NCI-H2081 treated with DMSO at 0.1 percent for 48 hours (cell line): ENCODE measurements around the gene HAND2.

Source experiments
- DNase-seq: peaks from one replicate; lab custom pipeline; 2025; lab: John Stamatoyannopoulos, UW

Gene HAND2

DNA sequence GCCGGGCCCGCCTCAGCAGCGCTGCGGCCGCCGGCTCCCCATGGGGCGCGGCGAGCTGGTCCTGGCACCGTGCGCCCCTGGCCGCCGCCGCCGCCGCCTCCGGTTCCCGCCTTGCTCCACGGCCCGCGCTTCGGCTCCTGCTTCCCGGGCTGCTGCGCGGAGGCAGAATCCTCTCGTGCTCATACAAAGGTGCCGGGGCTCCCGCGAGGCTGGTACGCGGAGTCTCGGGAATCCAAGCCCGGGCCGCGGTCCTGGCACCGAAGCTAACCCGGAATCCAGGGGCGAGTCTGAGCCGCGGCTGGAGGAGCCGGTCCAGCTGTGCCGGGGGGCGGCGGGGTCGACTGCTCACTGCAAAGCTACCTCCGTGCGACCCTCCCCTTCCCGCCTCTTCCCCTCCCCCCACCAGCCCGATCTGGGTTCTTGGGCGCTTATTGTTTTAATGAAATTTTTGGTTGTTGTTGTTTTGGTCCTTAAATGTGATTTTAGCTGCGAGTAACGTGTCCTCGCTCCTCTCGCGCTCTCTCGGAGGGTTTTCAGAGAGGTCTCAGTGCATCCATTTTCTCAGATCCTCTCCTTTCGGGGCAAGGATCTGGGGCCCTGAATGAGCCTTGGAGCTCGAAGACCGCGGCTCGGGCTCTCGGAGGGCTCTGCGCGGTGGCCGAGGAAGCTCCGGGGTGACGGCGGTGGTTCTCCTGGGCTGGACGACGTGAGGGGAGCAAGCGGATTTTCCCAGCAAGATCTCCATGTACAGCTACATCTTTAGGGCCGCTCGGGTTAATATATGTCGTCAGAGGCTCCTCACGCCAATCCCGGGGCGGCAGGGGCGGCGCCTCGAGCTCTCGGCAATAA lies at the start of gene HAND2:
TSS of gene HAND2 (minus strand) at position 753 of the 849 bp plus-strand sequence. CDS start 940 bp downstream, outside the sequence.
- DNase-seq, result no peak

DNA sequence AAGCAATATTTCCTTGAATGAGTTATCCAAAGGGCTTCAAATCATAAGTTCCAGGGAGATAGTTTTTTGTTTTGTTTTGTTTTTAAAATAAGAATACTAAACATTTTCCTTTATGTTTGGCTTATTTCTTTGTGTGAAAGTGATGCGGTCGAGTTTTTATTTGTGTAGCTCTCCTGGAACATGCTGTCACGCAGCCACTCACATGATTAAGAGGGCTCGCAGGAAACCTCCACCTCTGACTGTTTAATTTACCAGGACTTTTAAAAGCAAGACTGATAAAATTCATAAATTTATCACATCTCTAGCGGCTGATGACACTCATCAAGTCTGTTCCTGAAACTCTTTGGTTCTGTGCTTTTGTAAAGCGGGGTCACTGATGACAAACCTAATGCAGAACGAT lies 48.9 kb upstream of the HAND2 start:
- DNase-seq, result no peak

DNA sequence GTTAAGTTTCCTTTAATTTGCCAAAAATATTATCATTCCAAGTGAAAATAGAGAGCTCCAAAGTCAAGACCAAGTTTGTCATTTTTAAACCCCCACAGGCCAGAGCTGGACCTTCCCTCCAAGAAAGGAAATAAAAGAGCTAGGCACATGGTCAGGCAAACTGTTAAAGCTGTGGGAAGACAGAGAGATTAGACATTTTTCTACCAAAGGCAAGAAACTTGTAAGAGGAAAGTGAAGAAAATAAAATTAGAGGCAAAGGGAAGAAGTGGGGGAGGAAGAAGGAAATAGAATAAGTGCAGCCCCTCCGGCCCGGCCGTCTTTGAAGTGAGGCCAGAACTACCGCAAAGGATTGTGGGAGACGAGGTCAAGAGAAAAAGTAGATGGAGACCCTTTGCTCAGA lies 47.9 kb upstream of the HAND2 start:
- no peak for DNase-seq

DNA sequence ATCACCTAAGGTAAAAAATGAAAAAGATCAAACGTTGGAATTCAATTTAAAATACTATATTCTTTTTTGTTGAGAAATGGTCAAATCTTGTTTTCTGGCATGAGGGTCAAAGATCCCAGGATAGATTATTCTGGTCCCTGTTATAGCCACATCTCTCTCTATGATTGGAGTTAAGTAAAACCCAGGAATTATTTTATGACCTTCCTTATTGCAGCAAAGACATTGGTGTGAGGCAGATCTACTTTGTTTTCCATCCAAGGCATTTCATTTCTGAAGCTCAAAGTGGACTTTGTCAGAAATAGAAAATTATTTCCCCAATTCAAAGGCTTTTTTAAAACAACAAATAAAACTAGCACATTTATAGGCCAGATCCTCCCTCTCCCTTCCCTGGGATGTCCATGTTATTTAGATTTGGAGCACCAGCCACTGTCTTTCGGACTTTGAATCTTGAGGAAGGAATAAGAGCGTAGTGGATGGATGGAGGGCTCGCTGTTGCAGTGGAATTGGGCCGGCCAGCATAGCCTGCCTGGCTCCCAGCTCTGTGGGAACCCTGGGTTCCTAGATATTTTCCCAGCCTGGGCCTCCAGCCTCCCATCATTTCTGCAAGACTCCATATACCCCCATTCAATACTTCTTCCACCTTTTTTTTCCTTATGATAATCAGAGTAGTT lies 45.6 kb upstream of the HAND2 start:
- no peak for DNase-seq

DNA sequence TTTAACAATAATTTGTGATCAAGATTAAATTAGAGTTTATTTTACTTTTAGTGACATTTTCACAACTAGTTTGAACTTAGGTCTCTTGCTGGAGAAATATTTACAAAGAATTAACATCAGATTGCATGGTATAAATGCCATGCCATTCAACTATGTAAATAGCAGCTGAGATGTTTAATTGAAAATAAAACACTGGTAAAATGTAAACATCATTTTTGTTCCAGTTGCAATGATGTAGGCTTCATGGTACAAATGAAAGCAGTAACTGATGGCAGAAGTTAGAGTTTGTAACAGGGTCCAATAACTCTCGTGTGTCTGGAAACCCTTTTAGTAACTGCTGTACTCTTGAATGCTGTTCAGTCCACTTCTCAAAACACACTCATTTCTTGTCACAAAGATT lies 43.7 kb upstream of the HAND2 start:
- no peak for DNase-seq

DNA sequence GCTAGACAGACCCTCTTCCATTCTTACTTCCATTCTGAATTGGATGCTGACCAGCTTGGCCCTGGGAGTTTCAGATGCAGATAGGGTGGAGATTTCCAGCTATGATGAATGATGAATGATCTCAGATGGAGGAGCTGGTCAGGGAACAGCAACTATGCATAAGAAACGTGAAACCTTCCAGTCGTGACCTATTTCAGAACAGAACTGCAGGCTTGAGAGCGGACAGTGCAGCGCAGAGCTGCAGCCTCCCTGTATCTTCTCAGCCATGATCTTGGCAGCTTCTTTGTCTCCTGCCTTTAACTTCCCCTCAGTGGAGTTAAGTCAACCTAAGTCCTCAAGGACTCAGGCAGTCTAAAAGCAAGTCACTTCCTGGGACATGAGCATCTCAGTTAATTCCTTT lies 43.3 kb upstream of the HAND2 start:
- no peak for DNase-seq

DNA sequence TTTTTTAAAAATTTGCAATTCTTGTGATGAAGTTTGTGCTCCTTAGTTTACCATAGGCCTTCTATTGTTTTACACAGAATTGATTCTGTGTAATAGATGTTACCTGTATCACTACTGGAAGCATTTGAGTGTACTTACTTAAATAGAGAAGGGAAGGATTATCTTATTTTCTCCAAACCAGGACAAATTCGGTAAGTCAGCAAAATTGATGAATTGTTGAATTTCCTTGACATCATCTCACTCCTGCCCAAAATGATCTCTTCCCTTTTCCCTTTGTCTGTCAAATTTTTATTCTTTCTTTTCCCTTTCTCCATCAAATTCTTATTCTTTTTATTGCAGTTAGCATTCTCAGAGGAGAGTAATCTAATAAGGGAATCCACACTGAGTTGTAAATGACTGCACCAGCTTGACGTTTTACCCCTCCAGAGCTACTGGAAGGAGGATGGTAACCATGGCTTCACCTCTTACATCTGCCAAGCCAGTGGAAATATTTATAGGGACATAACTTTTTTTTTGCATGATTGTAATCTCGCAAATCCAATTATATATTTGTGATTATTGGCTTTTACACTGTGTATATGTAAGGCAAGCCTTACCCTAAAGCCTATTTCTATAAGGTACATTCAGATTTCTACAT lies 42.6 kb upstream of the HAND2 start:
- DNase-seq, result no peak

GRCh38 chr4:173571620-173572019 lies 41.6 kb upstream of the HAND2 start:
- DNase-seq, result no peak

DNA sequence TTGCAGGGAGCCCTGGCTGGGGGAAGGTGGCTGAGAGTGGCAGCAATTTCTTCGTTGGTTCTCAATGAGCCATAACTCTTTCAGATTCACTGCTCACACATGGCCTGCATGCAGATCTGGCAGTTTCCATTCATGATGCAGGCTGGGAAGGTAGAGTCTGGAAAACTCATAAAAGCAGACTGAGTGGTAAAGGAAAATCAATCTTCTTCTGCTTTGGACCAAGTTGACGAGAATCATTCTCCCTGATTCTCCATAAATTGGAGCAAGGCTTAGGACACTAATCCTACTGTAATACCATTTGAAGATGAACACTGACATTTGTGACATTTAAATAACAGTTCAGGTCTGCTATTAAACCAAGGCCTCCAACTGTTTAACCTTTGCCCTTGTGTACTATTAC lies 35.3 kb upstream of the HAND2 start:
- DNase-seq, result no peak

DNA sequence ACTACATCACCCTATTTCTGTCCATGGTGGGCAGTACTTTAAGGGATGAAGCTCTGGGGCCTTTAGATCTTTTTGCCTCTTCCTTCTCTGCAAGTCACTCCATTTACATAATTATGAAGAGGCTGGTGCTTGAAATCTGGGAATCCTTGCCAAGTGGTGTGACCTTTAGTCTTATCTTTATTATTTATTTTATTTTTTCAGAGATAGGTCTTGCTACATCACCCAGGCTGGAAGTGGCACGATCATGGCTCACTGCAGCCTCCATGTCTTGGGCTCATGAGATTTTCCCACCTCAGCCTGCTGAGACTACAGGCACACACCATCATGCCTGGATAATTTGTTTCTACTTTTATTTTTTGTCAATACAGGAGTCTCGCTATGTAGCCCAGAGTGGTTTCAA lies 34.4 kb upstream of the HAND2 start:
- DNase-seq, result no peak

- DNase-seq, result no peak
These were observed 30.9 kb upstream of the HAND2 start for GRCh38 chr4:173560896-173561295.

DNA sequence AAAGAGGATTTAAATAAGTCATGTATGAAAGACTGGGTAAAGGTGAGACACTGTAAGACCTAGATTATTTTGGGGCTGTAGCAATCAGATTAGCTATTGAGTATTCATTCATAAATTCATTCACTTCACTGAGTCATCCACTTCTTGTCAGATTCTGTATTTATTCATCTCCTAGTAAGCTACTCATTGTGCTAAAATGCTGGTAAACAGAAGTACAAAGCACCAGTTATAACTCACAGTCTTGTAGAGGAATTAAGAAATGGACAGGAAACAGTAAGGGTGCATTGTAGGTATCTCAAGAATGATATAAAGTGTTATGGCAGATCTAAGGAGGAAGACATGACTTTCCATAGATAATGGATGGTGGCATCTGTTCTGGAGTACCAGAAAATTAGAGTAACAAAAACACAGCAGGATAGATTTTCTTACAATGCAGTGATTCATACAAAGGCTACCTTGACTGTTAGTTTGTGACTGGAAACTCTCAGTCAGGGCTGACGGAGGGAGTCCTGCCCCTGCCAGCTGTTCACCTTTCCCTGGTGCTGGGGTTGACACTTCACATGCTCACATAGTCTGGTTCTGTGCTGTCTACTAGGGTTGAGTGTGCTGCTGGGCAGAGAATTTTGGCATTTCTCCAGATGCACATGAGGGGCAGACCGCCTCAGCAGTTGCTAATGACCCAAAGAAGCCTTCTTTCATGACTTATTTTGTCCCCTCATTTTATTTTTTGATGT lies 26.5 kb upstream of the HAND2 start:
- DNase-seq, result no peak

DNA sequence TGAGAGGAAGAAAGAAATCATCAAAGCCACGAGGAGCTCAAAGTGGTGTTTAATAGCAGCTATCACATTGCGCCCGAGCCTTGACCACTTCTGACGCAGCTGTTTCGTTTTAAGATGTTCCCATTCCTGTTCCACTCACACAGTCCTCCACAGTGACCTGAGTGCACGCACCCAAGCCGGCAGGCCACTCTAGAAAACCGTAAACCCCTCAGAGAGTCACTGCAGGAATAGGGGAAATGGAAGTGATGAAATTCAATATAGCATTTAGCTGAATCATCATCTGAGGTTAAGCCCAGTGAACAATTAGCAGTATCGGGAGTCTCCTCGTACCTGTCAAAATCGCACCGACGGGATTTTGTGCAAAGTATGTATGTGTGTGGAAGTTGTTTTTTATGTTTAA lies 17.9 kb upstream of the HAND2 start:
- no peak for DNase-seq

- DNase-seq, result no peak
These were observed 16.7 kb upstream of the HAND2 start for GRCh38 chr4:173546776-173547175.

DNA sequence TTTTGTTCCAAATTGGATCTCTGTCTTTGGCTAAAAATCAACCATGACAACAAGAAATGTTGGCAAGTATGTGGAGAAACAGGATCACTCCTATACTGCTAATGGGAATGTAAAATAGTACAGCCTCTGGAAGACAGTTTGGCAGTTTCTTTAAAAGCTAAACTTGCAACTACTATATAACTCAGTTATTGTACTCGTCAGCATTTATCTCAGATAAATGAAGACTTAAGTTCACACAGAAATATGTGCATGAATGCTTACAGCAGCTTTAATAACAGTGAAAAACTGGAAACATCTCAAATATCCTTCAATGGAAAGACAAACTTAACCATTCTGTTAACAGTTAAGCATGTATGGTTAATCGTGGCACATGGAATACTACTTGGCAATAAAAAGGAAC lies 15.4 kb upstream of the HAND2 start:
- no peak for DNase-seq

- no peak for DNase-seq
These were observed 13.2 kb upstream of the HAND2 start for GRCh38 chr4:173543266-173543665.

DNA sequence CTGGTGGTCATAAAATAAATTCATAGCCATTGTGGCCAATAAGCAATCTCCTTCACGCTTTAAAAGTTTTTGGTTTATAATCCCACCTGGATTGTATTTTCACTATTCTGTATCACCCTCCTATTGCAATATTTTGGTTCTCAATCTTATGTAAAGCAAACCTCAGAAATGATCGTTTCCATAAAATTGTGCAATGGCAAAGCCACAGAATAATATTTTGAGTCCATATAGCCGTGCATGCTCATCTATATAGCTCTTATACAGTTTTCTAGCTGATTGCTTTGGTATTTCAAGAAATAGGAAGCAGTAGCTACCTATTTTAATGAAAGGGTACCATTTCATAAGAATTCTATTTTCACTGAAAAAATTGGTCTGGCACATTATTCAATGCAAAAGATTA lies 10.0 kb upstream of the HAND2 start:
- no peak for DNase-seq

GRCh38 chr4:173538909-173539445 lies 8.9 kb upstream of the HAND2 start:
- no peak for DNase-seq

GRCh38 chr4:173538148-173538908 lies 8.3 kb upstream of the HAND2 start:
- DNase-seq, result peak; percentile 13

GRCh38 chr4:173537613-173538147 lies 7.7 kb upstream of the HAND2 start:
- no peak for DNase-seq

- no peak for DNase-seq
These were observed 6.9 kb upstream of the HAND2 start for GRCh38 chr4:173536808-173537429.
